ENCODE measurements around the gene GDA. TPM values are rescaled to one million over a fixed set of nuclear protein-coding genes. Genes with fewer than 3 reads are reported as not detected.

GDA gene
- total and polyA plus RNA-seq, 2 of the 4 experiments (the other 2 are of a cell fraction) = not detected

DNA sequence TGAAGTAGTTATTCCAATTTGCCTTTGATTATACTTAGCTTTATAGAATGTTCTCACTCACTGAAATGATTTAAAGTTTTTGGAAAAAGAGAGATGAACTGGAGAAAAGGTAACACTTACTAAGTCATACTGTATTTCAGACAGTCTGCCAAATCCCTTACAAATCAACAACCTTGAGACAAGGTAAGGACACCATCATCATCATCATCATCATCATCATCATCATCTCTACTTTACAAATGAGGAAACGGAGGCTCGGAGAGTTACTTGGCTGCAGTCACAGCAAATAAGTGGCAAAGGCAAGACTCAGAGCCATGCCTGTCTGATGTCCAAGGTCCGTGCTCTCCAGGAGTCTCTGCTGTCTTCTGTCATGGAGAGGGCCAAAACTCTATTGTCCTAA is 9.4 kb downstream of the GDA start:
- Histone ChIP-seq H2BK20ac (ENCODE audit: low read depth, low read length) (no peak overlapping the region), H2BK15ac (ENCODE audit: low read depth, low read length) (no peak overlapping the region), H3K23ac (ENCODE audit: low read depth, low read length) (no peak overlapping the region), H2AK9ac (replicated peaks; ENCODE audit: low read depth, low read length, poor library complexity) (no peak overlapping the region), H3K4ac (ENCODE audit: low read depth, low read length) (no peak overlapping the region), H2BK120ac (ENCODE audit: low read depth, low read length) (no peak overlapping the region), H3K9ac (ENCODE audit: low read depth, low read length) (no peak overlapping the region), H3K14ac (replicated peaks; ENCODE audit: low read depth, low read length) (no peak overlapping the region), H3K18ac (ENCODE audit: low read depth, low read length) (no peak overlapping the region), H3K56ac (ENCODE audit: extremely low read depth, insufficient read depth, low read length) (no peak overlapping the region), H4K20me1 (ENCODE audit: insufficient read depth, low read length) (no peaks in the 10 kb centered on the region), H3K27me3 (ENCODE audit: control insufficient read depth, insufficient read depth, low read length) (no peaks in the 10 kb centered on the region), H3K4me3 (ENCODE audit: insufficient read depth, low read depth, low read length) (no peak overlapping the region), H3K4me2 (ENCODE audit: low read depth, low read length) (no peak overlapping the region), H4K5ac (ENCODE audit: low read depth, low read length) (no peak overlapping the region), H3K27ac (ENCODE audit: insufficient read depth, low read length) (no peak overlapping the region), H2AFZ (replicated peaks; ENCODE audit: low read length, poor library complexity) (no peak overlapping the region), H2AK5ac (ENCODE audit: low read depth, low read length) (no peak overlapping the region), H3K79me1 (ENCODE audit: low read depth in 1 of 2, low read length in 2 of 2) (no peaks in the 10 kb centered on the region), H3K4me1 (ENCODE audit: control insufficient read depth, insufficient read depth, low read length) (no peaks in the 10 kb centered on the region), H3K9me1 (ENCODE audit: insufficient read depth, low read length) (no peaks in the 10 kb centered on the region), H4K8ac (ENCODE audit: low read depth in 2 of 2, low read length in 2 of 2) (no peak overlapping the region), H4K91ac (ENCODE audit: insufficient read depth, low read depth, low read length) (no peak overlapping the region), H3K36me3 (ENCODE audit: control insufficient read depth, insufficient read depth, low read length) (no peaks in the 10 kb centered on the region), H3K9me3 (ENCODE audit: control insufficient read depth, insufficient read depth, low read length) (no peaks in the 10 kb centered on the region), H2BK5ac (ENCODE audit: low read depth, low read length, poor library complexity, severe bottlenecking) (no peak overlapping the region)
- ChIA-PET CTCF (no interaction called here), POLR2A (ENCODE audit: unreplicated experiment) (no interaction called here)
- ATAC-seq (ENCODE audit: low read depth) (no peak), DNase-seq (no peak)
- dilution Hi-C loops (cut with HindIII; ENCODE audit: low sequenced_read_pairs, unreplicated experiment) (no loop called here), in situ Hi-C loops (cut with MboI; ENCODE audit: low sequenced_read_pairs) (no loop called here), intact Hi-C loops (cut with micrococcal nuclease) (no loop called here)
- no TSS peak for BruUV-seq (replicated peaks)
- WGBS, 2 experiments (ENCODE audit: extremely low coverage in 2 of 2, insufficient read length in 1 of 2) = 93% methylated on average over 2 of the region's 3 CpGs; no CpG with 5 or more reads in 1 of the 2 experiments
- TF ChIP-seq MAFK (IDR thresholded peaks at IDR 0.05; ENCODE audit: low read depth, low read length) = no peak
